ENCODE data around the gene LRIG1. TPM values are rescaled to one million over a fixed set of nuclear protein-coding genes. Genes with fewer than 3 reads are reported as not detected.

The LRIG1 gene
- total and polyA plus RNA-seq, 9 of the 15 experiments (the other 6 are each of a cell fraction or from before 2014, with no cell fraction given) = 0.05 to 0.38 (median 0.13) TPM; not detected in 3

DNA sequence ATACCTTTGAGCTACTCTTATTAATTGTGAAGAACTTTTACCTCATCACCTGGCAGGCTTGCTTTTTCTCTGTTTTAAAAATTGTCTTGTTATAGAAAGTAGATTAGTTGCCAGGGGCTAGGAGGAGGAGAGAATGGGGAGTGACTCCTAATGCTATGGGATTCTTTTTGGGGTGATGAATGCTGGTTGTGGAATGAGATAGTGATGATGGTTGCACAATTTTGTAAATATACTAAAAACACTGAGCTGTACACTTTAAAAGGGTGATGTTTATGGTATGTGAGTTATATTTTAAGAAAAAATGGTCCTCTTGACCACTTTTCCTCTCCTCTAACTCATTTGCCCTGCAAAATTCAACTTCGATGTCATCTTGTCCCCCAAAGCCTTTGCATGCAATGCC, 31.8 kb upstream of the LRIG1 start:
- H3K27me3 ChIP-seq (ENCODE audit: control insufficient read depth in 2 of 2, insufficient read depth in 2 of 2, low read length in 2 of 2) = no peaks in the 10 kb centered on the region; a peak in 1 of 5 replicates
- 0% methylated on average over 1 of the region's 1 CpG for WGBS (ENCODE audit: insufficient coverage, low coverage, missing lambda C conversion rate)
- ChIA-PET CTCF (ENCODE audit: low intra/inter-chr PET ratio) (no interaction called here), POLR2A (interaction anchor here (0.7 kb wide), 1 partner anchor 15 kb away, joined by 3 read pairs; no protein-coding TSS in a partner anchor)
- intact Hi-C loops (cut with micrococcal nuclease) (no loop called here), in situ Hi-C loops (cut with MboI) (no loop called here)
- no peak overlapping the region for H3K4me3 ChIP-seq
- H3K79me2 ChIP-seq (ENCODE audit: control insufficient read depth, insufficient read depth, low read length) = no peaks in the 10 kb centered on the region
- FAIRE-seq = no peak
- H3K9me1 ChIP-seq (ENCODE audit: control insufficient read depth, insufficient read depth, low read length) = no peaks in the 10 kb centered on the region
- BruUV-seq (replicated peaks) = no TSS peak
- H3K9ac ChIP-seq (ENCODE audit: insufficient read depth in 1 of 2, low read depth in 2 of 2, low read length in 2 of 2) = no peak overlapping the region
- no peaks in the 10 kb centered on the region for H3K36me3 ChIP-seq (ENCODE audit: control insufficient read depth, insufficient read depth, low read length)
- no peaks in the 10 kb centered on the region for H3K9me3 ChIP-seq (replicated peaks; ENCODE audit: control insufficient read depth, insufficient read depth, low read depth, low read length)
- TF ChIP-seq ZNF133 (CRISPR knock-in tag; IDR thresholded peaks at IDR 0.05) (no peak), KDM2B (CRISPR knock-in tag; IDR thresholded peaks at IDR 0.05) (no peak), ELF2 (CRISPR knock-in tag; IDR thresholded peaks at IDR 0.05) (no peak), ETV6 (IDR thresholded peaks at IDR 0.05; ENCODE audit: borderline replicate concordance in 1 of 2, low read depth in 2 of 2, low read length in 1 of 2) (no peak), ETV6 (CRISPR knock-in tag; IDR thresholded peaks at IDR 0.05; ENCODE audit: borderline replicate concordance) (no peak), ZNF174 (CRISPR knock-in tag; IDR thresholded peaks at IDR 0.05) (no peak), HDGF (IDR thresholded peaks at IDR 0.05) (no peak), CCAR2 (IDR thresholded peaks at IDR 0.05; ENCODE audit: low read depth, low read length) (no peak), SMC3 (conservative IDR thresholded peaks at IDR 0.05; ENCODE audit: insufficient read depth, low read depth, low read length) (no peak), NUFIP1 (IDR thresholded peaks at IDR 0.05; ENCODE audit: partially characterized antibody) (no peak), THRAP3 (IDR thresholded peaks at IDR 0.05; ENCODE audit: borderline replicate concordance) (no peak), SNRNP70 (optimal IDR thresholded peaks at IDR 0.05; ENCODE audit: low read depth, low read length) (no peak), ZSCAN32 (CRISPR knock-in tag; IDR thresholded peaks at IDR 0.05) (no peak)
- TF ChIP-seq, protein P1, sequence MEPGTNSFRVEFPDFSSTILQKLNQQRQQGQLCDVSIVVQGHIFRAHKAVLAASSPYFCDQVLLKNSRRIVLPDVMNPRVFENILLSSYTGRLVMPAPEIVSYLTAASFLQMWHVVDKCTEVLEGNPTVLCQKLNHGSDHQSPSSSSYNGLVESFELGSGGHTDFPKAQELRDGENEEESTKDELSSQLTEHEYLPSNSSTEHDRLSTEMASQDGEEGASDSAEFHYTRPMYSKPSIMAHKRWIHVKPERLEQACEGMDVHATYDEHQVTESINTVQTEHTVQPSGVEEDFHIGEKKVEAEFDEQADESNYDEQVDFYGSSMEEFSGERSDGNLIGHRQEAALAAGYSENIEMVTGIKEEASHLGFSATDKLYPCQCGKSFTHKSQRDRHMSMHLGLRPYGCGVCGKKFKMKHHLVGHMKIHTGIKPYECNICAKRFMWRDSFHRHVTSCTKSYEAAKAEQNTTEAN (CRISPR knock-in tag; IDR thresholded peaks at IDR 0.05) = no peak
- TF ChIP-seq, protein P2, sequence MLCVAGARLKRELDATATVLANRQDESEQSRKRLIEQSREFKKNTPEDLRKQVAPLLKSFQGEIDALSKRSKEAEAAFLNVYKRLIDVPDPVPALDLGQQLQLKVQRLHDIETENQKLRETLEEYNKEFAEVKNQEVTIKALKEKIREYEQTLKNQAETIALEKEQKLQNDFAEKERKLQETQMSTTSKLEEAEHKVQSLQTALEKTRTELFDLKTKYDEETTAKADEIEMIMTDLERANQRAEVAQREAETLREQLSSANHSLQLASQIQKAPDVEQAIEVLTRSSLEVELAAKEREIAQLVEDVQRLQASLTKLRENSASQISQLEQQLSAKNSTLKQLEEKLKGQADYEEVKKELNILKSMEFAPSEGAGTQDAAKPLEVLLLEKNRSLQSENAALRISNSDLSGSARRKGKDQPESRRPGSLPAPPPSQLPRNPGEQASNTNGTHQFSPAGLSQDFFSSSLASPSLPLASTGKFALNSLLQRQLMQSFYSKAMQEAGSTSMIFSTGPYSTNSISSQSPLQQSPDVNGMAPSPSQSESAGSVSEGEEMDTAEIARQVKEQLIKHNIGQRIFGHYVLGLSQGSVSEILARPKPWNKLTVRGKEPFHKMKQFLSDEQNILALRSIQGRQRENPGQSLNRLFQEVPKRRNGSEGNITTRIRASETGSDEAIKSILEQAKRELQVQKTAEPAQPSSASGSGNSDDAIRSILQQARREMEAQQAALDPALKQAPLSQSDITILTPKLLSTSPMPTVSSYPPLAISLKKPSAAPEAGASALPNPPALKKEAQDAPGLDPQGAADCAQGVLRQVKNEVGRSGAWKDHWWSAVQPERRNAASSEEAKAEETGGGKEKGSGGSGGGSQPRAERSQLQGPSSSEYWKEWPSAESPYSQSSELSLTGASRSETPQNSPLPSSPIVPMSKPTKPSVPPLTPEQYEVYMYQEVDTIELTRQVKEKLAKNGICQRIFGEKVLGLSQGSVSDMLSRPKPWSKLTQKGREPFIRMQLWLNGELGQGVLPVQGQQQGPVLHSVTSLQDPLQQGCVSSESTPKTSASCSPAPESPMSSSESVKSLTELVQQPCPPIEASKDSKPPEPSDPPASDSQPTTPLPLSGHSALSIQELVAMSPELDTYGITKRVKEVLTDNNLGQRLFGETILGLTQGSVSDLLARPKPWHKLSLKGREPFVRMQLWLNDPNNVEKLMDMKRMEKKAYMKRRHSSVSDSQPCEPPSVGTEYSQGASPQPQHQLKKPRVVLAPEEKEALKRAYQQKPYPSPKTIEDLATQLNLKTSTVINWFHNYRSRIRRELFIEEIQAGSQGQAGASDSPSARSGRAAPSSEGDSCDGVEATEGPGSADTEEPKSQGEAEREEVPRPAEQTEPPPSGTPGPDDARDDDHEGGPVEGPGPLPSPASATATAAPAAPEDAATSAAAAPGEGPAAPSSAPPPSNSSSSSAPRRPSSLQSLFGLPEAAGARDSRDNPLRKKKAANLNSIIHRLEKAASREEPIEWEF (CRISPR knock-in tag; IDR thresholded peaks at IDR 0.05) = no peak
- no peak for ATAC-seq
- H3K4me2 ChIP-seq (ENCODE audit: insufficient read depth, low read length) = no peak overlapping the region
- no peaks in the 10 kb centered on the region for H4K20me1 ChIP-seq (replicated peaks; ENCODE audit: control insufficient read depth, insufficient read depth, low read length)
- no peak overlapping the region for H2AFZ ChIP-seq (ENCODE audit: low read depth, low read length)
- no peak overlapping the region for H3K27ac ChIP-seq (ENCODE audit: extremely low read depth, low read depth, low read length)
- no peak for DNase-seq (ENCODE audit: extremely low read depth in 1 of 4, low spot score in 3 of 4)
- H3K4me1 ChIP-seq (replicated peaks in 1 of 2; ENCODE audit: control insufficient read depth in 2 of 2, insufficient read depth in 2 of 2, low read length in 2 of 2) = no peaks in the 10 kb centered on the region
